Chondrocyte (in vitro differentiated cells): ENCODE measurements around the gene CLPX. TPM values are rescaled to one million over a fixed set of nuclear protein-coding genes. Genes with fewer than 3 reads are reported as not detected.

Experiments
- DNase-seq: peaks from one replicate; pipeline ENCODE4 v3.0.0; 2021; ENCODE audit warnings: mixed read lengths, low spot score
- H3K27ac Mint-ChIP-seq: one replicate; pipeline ENCODE4 v1.8.0; 2021; ENCODE audit warnings: mild to moderate bottlenecking, moderate library complexity, mixed read lengths; ENCODE audit not compliant: unreplicated experiment
- H3K27me3 Mint-ChIP-seq: 2 replicates; pipeline ENCODE4 v1.8.0; 2021; ENCODE audit warnings: low read depth, mixed read lengths
- H3K36me3 Mint-ChIP-seq: 2 replicates; pipeline ENCODE4 v1.8.0; 2021; ENCODE audit warnings: low read depth, mixed read lengths
- H3K4me1 Mint-ChIP-seq: 2 replicates; pipeline ENCODE4 v1.8.0; 2021; ENCODE audit warnings: low read depth, mild to moderate bottlenecking, mixed read lengths
- H3K4me3 Mint-ChIP-seq: one replicate; pipeline ENCODE4 v1.8.0; 2021; ENCODE audit warnings: mild to moderate bottlenecking, moderate library complexity, mixed read lengths; ENCODE audit not compliant: unreplicated experiment
- H3K9me3 Mint-ChIP-seq: 2 replicates; pipeline ENCODE4 v1.8.0; 2021; ENCODE audit warnings: low read depth, mixed read lengths
- total RNA-seq: library from RNA; stranded (reverse); gene quantifications from 3 replicates; pipeline ENCODE4 v1.2.1, GENCODE V29; 2021
- TF ChIP-seq, protein P1 (sequence below): fragments of 200-600 bp; sonication (generic); IDR thresholded peaks from 2 replicates; pipeline ENCODE4 v1.5.0; 2021; ENCODE audit warnings: antibody characterized with exemption, mild to moderate bottlenecking, moderate library complexity

The CLPX gene
- total RNA-seq, 1 donor from 2014 or later: 41.4 TPM

DNA sequence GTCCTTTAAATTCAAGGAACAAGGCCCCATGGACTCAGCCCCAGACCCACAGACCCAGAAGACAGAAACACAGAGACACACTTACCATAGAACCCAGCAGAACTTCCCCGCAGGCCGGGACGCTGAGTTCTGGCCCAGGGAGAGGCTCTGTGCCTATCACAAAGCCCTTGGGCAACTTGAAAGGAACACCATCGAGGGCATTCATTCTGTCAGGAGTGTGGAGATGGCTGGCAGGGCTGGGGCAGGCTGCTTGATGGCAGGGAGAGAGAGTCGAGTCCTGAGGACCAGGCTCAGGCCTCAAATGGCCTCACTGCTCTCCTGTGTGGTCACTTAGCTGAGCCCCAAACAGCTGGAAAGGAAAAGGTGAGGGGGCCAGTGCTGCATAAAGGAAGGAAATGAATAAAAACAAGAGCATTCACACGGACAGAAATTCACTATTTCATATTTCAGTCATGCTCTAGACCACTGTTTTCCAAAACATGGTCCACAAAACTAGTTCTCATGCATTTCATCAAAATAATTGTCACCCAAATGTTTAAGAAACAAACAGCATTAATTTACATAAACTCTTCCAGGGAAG is 79.0 kb downstream of the CLPX start:
- no peak overlapping the region for H3K27ac Mint-ChIP-seq
- no peaks in the 10 kb centered on the region for H3K9me3 Mint-ChIP-seq
- no peaks in the 10 kb centered on the region for H3K27me3 Mint-ChIP-seq
- peaks cover 3% of the 10 kb centered on the region for H3K4me1 Mint-ChIP-seq
- no peak for DNase-seq
- H3K36me3 Mint-ChIP-seq: peaks cover 13% of the 10 kb centered on the region
- no peak overlapping the region for H3K4me3 Mint-ChIP-seq
- TF ChIP-seq, protein P1, sequence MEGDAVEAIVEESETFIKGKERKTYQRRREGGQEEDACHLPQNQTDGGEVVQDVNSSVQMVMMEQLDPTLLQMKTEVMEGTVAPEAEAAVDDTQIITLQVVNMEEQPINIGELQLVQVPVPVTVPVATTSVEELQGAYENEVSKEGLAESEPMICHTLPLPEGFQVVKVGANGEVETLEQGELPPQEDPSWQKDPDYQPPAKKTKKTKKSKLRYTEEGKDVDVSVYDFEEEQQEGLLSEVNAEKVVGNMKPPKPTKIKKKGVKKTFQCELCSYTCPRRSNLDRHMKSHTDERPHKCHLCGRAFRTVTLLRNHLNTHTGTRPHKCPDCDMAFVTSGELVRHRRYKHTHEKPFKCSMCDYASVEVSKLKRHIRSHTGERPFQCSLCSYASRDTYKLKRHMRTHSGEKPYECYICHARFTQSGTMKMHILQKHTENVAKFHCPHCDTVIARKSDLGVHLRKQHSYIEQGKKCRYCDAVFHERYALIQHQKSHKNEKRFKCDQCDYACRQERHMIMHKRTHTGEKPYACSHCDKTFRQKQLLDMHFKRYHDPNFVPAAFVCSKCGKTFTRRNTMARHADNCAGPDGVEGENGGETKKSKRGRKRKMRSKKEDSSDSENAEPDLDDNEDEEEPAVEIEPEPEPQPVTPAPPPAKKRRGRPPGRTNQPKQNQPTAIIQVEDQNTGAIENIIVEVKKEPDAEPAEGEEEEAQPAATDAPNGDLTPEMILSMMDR: no peak

DNA sequence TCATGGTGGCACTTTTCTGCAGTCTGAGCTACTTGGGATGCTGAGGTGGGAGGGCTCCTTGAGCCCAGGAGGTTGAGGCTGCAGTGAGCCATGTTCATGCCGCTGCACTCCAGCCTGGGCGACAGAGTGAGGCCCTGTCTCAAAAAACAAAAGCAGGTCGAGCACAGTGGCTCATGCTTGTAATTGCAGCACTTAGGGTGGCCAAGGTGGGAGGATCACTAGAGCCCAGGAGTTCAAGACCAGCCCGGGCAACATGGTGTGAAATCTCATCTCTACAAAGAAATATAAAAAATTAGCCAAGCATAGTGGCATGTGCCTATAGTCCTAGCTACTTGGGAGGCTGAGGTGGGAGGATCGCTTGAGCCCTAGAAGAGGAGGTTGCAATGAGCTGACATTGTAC is 80.1 kb downstream of the CLPX start:
- H3K27ac Mint-ChIP-seq: no peak overlapping the region

DNA sequence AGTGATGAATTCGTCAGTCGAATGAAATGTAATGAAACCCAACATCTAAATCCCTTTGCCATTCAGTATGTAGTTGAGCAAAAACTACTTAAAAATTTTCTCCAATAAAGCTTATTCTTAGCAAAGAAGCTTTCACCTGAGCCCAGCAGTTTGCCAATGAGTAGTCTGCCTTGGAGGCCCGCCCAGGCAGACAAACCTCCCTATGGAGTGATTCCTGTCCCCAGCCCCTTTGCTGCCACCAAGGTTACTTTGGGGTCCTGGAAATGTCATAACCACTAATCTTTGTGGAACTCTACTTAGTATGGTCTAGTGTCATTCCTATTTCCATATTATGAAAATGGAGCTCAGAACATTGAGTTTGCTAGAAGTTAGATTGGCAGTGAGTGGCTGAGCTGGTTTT is 82.2 kb downstream of the CLPX start:
- Mint-ChIP-seq H3K9me3 (no peaks in the 10 kb centered on the region), H3K36me3 (peaks cover 26% of the 10 kb centered on the region), H3K27me3 (no peaks in the 10 kb centered on the region), H3K4me1 (no peaks in the 10 kb centered on the region), H3K4me3 (no peak overlapping the region), H3K27ac (no peak overlapping the region)
- TF ChIP-seq, protein P1: no peak
- no peak for DNase-seq

More for the DNA sequence above, 80.1 kb downstream of the CLPX start:
- no peaks in the 10 kb centered on the region for H3K4me1 Mint-ChIP-seq
- no peak for DNase-seq
- TF ChIP-seq, protein P1: no peak
- no peaks in the 10 kb centered on the region for H3K27me3 Mint-ChIP-seq
- H3K4me3 Mint-ChIP-seq: no peak overlapping the region
- no peaks in the 10 kb centered on the region for H3K9me3 Mint-ChIP-seq
- H3K36me3 Mint-ChIP-seq: peaks cover 15% of the 10 kb centered on the region

DNA sequence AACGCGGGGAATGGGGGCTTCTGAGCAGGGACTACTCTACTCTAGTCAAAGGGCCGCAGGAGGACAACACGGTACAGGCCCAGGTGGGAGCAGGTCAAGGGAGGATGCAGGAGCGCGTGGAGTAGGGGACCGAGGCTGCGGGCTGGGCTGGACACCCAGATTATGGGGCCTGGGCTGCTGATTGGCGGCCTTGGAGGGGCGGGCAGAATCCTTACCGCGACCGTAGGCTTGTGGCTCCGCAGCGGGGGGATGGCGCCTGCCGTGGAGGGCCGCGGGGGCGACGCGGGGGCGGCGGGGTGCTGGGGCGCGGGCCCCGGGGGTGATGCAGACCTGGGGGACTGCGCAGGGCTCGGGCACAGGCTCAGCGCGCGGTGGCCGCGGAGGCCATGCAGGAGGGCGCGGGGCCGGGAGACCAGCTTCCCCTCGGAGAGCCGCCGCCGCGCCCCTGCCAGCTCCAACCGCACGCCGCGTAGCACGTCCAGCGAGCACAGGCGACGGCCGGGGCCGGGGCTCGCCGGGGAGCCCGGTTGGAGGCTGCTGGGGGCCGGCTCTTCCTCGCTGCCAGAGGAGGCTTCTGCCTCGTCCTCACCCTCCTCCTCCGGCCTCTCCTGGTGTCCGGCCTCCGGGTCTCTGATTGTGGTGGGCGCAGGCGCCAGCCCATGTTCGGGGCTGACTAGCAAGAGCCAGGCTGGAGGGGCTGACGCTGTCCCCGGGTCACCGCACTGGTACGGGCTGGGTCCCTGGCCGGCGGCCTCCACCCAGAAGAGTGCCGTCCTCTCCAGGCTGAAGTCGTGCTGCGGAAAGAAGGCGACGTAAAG is 83.0 kb downstream of the CLPX start:
- no peaks in the 10 kb centered on the region for H3K9me3 Mint-ChIP-seq
- no peak overlapping the region for H3K27ac Mint-ChIP-seq
- peaks cover 26% of the 10 kb centered on the region for H3K36me3 Mint-ChIP-seq
- TF ChIP-seq, protein P1: peak; percentile 26
- no peaks in the 10 kb centered on the region for H3K27me3 Mint-ChIP-seq
- no peak for DNase-seq
- H3K4me3 Mint-ChIP-seq: no peak overlapping the region
- H3K4me1 Mint-ChIP-seq: peaks cover 3% of the 10 kb centered on the region

DNA sequence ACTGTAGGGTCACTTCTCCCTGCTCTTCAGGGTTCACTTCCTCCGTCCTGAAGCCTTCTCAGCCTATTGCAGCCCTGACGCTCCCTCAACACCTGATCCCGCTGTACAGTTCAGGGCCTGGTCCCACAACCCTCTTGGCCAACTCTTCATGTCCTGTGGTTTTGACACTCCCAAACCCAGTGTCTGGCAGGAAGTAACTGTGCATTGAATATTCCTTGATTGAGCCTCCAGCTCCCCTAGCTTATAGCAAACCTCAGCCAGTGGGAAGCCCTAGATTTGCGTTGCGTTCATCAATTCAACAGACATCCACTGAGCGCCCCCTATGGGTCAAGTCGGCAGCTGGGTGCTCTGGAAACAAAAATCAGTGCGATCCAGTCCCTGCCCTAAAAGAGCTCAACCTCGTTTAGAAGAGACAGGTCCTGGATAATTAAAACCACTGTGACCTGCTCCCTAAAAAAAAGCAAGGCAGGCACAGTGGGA is 83.7 kb downstream of the CLPX start:
- Mint-ChIP-seq H3K27ac (no peak overlapping the region), H3K4me1 (peaks cover 10% of the 10 kb centered on the region), H3K36me3 (peaks cover 26% of the 10 kb centered on the region), H3K4me3 (no peak overlapping the region), H3K27me3 (no peaks in the 10 kb centered on the region), H3K9me3 (no peaks in the 10 kb centered on the region)
- TF ChIP-seq, protein P1: peak; percentile 82
- no peak for DNase-seq
